AG04450 (cell line): ENCODE measurements around the gene TMEM62. TPM values are rescaled to one million over a fixed set of nuclear protein-coding genes. Genes with fewer than 3 reads are reported as not detected.
A peak's percentile ranks its signal among the peaks of the same experiment; 100 is the strongest.

ENCODE experiments used
- CTCF ChIA-PET: fragments of 300-600, 350-600 bp; formaldehyde crosslinking; extraction: SDS; loops from one replicate; lab custom pipeline; 2022; ENCODE audit warnings: antibody characterized with exemption, inconsistent platforms; lab: Charles Lee
- POLR2A ChIA-PET: fragments of 350-600 bp; formaldehyde crosslinking; extraction: SDS; loops from one replicate; lab custom pipeline; 2021; ENCODE audit warnings: antibody characterized with exemption, inconsistent platforms; lab: Yijun Ruan, JAX
- DNase-seq: peaks from one replicate; pipeline ENCODE4 v3.0.0-alpha.2; 2011; ENCODE audit warnings: low read depth, low spot score
- H3K27ac ChIP-seq: one replicate; pipeline ENCODE4 v1.5.1; 2012; ENCODE audit warnings: low read depth, low read length, control low read depth
- H3K27me3 ChIP-seq: one replicate; pipeline ENCODE4 v1.6.0; 2012; ENCODE audit warnings: low read length; ENCODE audit not compliant: control insufficient read depth, insufficient read depth
- H3K4me3 ChIP-seq: 2 replicates; pipeline ENCODE4 v1.5.1; 2011; ENCODE audit warnings: mild to moderate bottlenecking, low read depth, low read length, control low read depth
- H3K9me3 ChIP-seq: 2 replicates; pipeline ENCODE4 v1.5.1; 2012; ENCODE audit warnings: low read length; ENCODE audit not compliant: control insufficient read depth, insufficient read depth
- polyA plus RNA-seq: library from polyadenylated mRNA; depleted of rRNA; stranded (reverse); fragments of >200 nt; gene quantifications from 2 replicates; pipeline ENCODE4 v1.2.3, GENCODE V29; 2011
- TF ChIP-seq, protein P1 (sequence below): IDR thresholded peaks from 2 replicates; pipeline ENCODE4 v1.5.1; 2011; ENCODE audit warnings: low read depth, low read length, control low read depth, inconsistent platforms

Gene TMEM62
- polyA plus RNA-seq, 1 experiment = 4.3 TPM

DNA sequence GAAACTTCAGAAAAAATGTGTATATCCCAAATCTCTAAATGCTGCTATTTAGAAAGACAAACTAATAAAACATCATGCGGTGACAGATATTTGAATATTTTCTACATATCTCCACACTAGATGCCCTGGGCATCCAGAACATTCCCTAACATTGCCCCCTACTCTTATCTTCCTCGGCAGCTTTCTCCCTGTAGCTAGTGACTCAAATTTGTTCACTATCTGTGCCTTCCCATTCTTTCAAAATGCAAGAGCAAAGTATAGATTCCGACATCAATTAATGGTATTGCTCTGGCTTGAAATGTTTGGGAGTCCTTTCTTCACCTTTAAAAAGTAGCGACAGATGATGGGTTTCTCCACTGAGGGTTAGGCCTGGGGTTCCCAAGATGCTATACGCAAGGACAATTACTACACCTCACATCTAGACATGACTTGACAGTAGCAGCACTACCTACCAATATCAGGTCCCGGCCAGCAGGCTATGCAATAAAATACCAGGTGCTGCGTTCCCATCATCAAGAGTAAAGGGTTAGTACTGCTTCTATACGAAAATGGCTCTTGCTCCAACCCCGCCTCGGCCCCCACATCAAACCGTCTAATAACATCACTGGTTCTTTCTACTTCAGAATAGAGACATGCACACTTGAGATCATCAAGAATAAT is 28.2 kb upstream of the TMEM62 start:
- CTCF ChIA-PET = no interaction called here
- DNase-seq = no peak

DNA sequence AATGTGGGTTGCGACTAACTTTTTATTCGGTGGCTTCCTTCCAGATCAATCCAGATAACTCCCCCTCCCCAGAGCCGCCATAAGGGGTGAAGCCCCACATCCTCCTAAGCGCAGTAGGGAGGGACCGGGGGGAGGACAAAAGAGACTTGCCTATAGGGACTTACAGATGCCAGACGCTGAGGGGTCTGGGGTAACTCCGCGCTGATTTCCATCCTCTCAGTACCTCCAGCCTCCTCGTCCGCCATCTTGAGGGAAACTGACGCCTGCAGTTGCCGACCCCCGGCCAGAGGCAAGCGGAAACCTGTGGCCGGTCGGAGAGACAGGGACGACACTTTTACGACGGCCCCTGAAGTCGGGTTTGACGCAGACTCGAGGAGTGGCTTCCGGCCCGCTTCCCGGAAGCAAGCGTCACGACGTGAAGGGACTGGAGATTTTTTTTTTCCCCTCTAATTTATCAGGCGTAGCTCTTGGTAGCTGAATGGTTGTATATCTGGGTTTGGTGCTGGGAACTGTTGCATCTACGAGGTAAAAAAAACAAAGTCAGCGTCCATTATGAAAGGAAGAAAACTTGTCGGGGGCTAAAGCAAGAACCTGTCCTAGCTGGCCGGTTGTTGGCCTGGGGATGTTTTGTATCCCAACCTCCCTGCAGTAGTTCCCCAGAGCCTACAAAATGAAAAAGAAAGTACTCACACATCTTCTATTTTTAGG is 27.5 kb upstream of the TMEM62 start, which contains the start of gene UBR1:
UBR1 (minus strand) TSS at position 261 of the 708 bp plus-strand sequence; CDS start at position 245, 16 bp downstream.
- peak within 1 kb of the TSS; percentile 95 for H3K4me3 ChIP-seq
- no peaks in the 10 kb centered on the region for H3K27me3 ChIP-seq
- ChIA-PET POLR2A (interaction anchor here (0.6 to 1.6 kb wide), 3 partner anchors 9 to 323 kb away, joined by 3 to 6 read pairs (median 4); no protein-coding TSS in a partner anchor), CTCF (interaction anchor here (1.0 to 1.3 kb wide), 2 partner anchors 11 to 180 kb away, joined by 4 read pairs; no protein-coding TSS in a partner anchor)
- TF ChIP-seq, protein P1, sequence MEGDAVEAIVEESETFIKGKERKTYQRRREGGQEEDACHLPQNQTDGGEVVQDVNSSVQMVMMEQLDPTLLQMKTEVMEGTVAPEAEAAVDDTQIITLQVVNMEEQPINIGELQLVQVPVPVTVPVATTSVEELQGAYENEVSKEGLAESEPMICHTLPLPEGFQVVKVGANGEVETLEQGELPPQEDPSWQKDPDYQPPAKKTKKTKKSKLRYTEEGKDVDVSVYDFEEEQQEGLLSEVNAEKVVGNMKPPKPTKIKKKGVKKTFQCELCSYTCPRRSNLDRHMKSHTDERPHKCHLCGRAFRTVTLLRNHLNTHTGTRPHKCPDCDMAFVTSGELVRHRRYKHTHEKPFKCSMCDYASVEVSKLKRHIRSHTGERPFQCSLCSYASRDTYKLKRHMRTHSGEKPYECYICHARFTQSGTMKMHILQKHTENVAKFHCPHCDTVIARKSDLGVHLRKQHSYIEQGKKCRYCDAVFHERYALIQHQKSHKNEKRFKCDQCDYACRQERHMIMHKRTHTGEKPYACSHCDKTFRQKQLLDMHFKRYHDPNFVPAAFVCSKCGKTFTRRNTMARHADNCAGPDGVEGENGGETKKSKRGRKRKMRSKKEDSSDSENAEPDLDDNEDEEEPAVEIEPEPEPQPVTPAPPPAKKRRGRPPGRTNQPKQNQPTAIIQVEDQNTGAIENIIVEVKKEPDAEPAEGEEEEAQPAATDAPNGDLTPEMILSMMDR = no peak
- H3K9me3 ChIP-seq = no peaks in the 10 kb centered on the region
- peak; percentile 71 for DNase-seq
- H3K27ac ChIP-seq = peak within 1 kb of the TSS; percentile 47

More for the DNA sequence above, 28.2 kb upstream of the TMEM62 start:
- Histone ChIP-seq H3K27me3 (no peaks in the 10 kb centered on the region), H3K4me3 (peak overlapping the region; percentile 95), H3K27ac (peak overlapping the region; percentile 47), H3K9me3 (no peaks in the 10 kb centered on the region)
- POLR2A ChIA-PET = no interaction called here
- TF ChIP-seq, protein P1 = no peak

DNA sequence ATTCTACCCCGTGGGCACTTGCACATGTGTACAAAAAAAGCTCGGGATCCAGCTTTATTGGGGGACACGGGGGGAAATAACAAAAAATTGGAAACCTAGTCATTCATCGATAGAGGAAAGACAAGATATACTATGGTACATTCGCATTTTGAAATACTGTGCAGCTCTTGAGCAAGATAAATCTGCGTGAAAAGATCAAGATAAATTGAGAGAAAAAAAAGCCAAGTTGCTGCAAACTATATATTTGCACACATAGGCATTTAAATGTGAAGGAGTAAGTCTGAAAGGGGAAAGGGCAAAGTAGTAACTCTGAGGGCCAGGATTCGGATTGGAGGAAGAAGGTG is 26.9 kb upstream of the TMEM62 start:
- ChIA-PET CTCF (interaction anchor here (1.0 to 1.3 kb wide), 2 partner anchors 11 to 179 kb away, joined by 4 read pairs; no protein-coding TSS in a partner anchor), POLR2A (interaction anchor here (0.6 to 1.6 kb wide), 4 partner anchors 9 to 371 kb away, joined by 3 to 6 read pairs (median 4); no protein-coding TSS in a partner anchor)
- H3K27me3 ChIP-seq = no peaks in the 10 kb centered on the region
- DNase-seq = no peak
- peak overlapping the region; percentile 95 for H3K4me3 ChIP-seq
- no peaks in the 10 kb centered on the region for H3K9me3 ChIP-seq
- TF ChIP-seq, protein P1 = no peak
- H3K27ac ChIP-seq = peak overlapping the region; percentile 47

DNA sequence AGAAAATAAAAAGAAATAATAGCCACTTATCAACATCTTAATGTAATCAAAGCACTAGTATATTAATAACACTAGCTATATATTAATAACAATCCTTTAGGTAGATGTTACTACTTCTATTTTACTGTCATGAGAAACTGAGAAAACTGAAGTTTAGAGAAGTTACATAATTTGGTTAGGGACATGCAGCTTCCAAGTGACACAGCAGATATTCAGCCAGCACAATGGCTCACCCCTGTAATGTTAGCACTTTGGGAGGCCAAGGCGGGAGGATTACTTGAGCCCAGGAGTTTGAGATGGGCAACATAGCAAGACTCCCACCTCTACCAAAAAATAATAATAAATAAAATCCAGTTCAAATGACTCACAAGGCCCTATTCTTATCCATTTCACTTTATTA is 25.6 kb upstream of the TMEM62 start:
- no peaks in the 10 kb centered on the region for H3K9me3 ChIP-seq
- ChIA-PET CTCF (no interaction called here), POLR2A (no interaction called here)
- no peak overlapping the region for H3K4me3 ChIP-seq
- H3K27ac ChIP-seq = no peak overlapping the region
- H3K27me3 ChIP-seq = no peaks in the 10 kb centered on the region
- TF ChIP-seq, protein P1 = no peak
- DNase-seq = no peak
